SKM-1 treated with dmso at 0.1 percent for 144 hours (cell line): Measurements from ENCODE around the gene ADNP2.

Source experiments
- DNase-seq: peaks from one replicate; lab custom pipeline; 2025; ENCODE audit not compliant: unreplicated experiment; lab: John Stamatoyannopoulos, UW

ADNP2 gene

GRCh38 chr18:80106482-80107051 lies 2.5 kb upstream of the ADNP2 start:
- no peak for DNase-seq

DNA sequence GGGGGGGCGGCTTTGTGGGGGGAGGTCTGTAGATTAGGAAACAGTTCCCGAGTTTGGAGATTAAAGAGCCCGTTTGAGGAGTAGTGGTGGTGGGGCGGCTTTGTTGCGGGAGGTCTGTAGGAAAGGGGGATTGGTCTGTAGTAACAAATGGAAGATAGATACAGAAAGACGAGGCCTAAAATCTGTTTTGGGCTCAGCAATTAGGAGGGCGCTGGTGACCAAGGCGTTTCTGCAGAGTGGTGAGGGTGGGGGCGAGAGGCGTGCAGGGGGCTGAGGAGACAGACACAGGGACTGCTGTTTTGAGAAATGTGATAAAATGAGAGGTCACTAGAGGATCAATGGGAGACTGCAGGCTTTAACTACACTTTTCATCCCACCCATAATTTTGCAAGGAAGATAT lies 1.6 kb upstream of the ADNP2 start:
- DNase-seq, result no peak

- DNase-seq, result no peak
Measured at GRCh38 chr18:80108121-80108536, 933 bp upstream of the ADNP2 start.

DNA sequence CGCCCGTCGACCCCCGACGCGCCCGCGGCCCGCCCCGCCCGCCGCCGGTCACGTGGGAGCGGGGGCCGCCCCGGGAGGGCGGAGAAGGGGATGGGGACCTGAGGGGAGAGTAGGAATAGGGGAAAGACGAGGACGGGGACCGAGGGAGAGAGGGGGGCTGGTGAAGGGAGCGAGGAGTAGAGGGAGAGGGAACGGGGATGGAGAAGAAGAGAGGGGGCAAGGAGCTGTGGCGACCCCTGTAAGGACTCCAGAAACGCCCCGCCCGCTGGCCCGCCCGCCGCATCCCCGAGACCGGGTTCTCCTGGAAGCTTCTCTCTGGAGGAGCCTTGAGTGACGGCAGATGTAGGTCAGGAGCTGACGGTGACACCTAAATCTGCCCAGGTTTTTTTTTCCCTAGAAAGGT lies 615 bp downstream of the ADNP2 start:
- no peak for DNase-seq

GRCh38 chr18:80112624-80113248 lies 3.7 kb downstream of the ADNP2 start:
- DNase-seq, result no peak

DNA sequence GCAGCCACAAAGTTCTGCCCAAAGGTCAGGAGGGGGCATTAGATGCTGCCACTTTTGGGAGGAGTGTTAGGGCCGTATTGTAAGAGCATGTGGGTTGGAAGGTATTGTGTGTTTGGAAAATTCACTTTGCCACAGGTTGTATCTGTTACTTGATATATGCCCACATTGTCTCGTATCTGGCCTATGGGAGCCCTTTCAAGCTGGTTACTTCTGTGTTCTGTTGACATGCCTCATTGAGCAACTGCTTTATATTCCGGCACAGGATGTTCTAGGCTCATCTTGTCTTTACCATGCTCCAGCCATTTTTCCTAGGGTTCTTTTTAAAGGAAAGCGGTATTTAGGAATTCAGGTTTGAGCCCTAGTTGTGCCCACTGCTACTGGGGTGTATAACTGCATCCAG lies 6.0 kb downstream of the ADNP2 start:
- no peak for DNase-seq

- no peak for DNase-seq
Measured at GRCh38 chr18:80119111-80119510, 10.0 kb downstream of the ADNP2 start.

- DNase-seq, result no peak
Measured at GRCh38 chr18:80120932-80121331, 11.9 kb downstream of the ADNP2 start.

- DNase-seq, result no peak
Measured at GRCh38 chr18:80124131-80124530, 15.1 kb downstream of the ADNP2 start.

- no peak for DNase-seq
Measured at GRCh38 chr18:80126797-80127196, 17.7 kb downstream of the ADNP2 start.

DNA sequence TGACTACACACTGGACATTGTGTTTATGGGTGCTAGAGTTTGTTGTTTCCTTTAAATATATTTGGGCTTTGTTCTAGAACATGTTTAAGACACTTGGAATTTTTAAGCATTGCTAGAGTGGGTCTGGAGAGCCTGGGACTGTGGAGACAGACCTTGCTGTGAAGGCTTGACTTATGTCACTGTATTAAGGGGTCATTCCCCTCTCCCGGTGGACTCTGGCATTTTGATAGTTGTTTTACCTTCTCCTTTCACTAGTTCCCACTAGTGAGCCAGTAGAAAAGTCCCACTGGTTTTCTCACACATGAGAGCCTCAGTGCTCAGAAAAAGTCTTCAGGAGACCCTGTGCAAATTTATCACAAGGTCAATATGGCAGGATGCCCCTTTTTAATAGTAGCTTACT lies 18.6 kb downstream of the ADNP2 start:
- no peak for DNase-seq

DNA sequence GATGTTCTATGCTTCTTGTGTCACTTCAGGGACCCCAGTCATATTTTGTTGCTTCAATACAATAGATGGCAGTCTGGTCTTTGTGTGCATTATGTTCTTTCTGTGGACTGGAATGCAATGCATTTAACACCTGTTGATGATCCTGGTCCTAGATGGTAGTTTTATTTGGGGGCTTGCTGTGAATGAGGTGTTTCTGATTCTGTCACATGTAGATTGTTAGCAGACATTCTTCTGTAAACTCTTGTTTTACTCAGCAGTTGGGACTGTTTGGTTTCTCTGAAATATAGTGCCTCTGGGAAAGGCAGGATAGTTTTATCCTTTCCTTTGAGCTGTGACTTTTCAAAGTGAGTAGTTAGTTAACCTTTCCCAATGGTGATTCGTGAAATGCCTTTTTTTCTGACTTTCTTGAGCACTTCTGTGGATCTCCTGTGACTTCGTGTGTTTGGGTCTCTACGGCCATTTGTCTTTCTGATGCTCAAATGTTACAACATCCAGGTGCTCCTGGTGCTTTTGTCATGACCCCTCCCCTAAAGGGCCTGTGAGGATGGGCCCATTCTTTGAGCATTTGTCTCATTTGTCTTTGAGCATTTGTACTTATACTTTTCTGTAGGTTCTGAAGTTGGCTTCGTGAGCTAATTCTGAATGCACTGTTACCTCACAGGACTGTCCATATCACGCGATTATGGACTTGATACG lies 20.8 kb downstream of the ADNP2 start:
- no peak for DNase-seq

DNA sequence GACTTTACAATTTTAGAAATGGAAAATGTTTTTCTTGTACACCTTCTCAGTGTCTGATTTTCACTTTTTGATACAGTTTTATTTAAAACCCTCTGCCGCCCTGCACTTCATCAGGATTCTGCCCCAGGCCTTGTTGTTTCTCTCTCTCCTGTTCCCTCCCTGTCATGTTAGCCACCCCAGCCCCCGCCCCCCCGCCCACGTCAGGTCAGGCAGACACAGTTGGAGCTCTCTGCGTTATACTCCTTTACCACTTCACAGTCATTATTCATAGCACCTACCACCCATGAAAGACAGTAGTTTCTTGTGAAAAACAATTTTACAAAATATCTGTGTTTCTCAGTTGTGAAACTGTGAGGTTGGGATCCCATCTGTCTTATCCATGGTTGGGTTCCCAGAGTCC lies 21.5 kb downstream of the ADNP2 start:
- DNase-seq, result no peak

DNA sequence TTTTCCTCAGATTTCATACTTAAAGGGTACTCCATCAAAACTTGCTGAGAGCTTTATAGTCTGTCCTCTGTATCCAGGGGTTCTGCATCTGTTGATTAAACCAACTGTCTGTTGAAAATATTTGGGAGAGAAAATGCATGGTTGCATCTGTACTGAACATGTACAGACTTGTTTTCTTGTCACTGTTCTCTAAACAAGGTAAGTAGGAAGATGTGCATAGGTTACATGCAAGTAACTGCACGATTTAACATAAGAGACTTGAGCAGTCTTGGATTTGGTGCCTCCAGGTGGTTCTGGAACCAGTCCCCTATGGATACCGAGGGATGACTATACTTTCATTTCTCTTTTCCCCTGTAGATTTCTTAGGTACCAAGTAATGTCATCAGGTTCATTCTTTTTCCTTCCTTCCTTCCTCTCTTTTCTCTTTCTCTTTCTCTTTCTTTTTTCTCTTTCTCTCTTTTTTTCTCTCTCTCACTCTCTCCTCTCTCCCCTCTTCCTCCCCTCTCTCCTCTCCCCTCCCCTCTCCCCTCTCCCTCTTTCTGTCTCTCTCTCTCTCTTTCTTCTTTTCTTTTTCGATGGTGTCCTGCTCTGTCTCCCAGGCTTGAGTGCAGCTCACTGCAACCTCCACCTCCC lies 23.2 kb downstream of the ADNP2 start:
- no peak for DNase-seq

GRCh38 chr18:80133124-80133523 lies 24.1 kb downstream of the ADNP2 start:
- DNase-seq, result no peak

DNA sequence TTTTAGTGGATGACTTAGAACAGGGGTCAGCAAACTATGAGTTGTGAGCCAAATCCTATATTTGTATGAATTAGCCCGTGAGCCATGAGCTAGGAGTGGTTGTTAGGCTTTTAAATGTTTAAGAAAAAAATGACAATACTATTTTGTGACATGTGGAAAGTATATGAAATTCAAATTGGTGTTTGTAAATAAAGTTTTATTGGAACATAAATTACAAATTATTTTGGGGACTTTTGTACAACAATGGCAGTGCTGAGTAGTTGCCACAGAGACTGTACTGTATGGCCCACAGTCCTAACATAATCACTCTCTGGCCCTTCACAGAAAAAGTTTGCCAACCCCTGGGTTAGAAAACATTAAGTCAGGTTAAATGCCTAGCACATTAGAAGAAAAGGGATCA lies 26.1 kb downstream of the ADNP2 start:
- no peak for DNase-seq

DNA sequence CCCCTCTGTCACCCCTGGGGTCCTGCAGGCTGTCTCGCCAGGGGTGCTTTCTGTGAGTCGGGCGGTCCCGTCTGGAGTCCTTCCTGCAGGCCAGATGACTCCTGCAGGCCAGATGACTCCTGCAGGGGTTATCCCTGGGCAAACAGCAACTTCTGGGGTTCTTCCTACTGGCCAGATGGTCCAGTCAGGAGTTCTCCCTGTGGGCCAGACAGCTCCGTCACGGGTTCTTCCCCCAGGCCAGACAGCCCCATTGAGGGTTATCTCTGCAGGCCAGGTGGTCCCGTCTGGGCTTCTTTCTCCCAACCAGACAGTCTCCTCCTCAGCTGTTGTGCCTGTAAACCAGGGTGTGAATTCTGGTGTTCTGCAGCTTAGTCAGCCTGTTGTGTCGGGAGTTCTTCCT lies 27.6 kb downstream of the ADNP2 start:
- DNase-seq, result no peak

DNA sequence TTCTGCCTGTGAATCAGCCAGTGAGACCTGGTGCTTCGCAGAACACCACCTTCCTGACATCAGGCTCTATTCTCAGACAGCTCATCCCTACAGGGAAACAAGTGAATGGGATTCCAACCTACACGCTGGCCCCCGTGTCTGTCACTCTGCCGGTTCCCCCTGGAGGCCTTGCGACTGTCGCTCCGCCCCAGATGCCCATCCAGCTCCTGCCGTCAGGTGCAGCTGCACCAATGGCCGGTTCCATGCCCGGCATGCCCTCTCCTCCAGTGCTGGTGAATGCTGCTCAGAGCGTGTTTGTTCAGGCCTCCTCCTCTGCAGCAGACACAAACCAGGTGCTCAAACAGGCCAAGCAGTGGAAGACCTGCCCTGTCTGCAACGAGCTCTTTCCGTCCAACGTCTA lies 28.1 kb downstream of the ADNP2 start:
- DNase-seq, result no peak

DNA sequence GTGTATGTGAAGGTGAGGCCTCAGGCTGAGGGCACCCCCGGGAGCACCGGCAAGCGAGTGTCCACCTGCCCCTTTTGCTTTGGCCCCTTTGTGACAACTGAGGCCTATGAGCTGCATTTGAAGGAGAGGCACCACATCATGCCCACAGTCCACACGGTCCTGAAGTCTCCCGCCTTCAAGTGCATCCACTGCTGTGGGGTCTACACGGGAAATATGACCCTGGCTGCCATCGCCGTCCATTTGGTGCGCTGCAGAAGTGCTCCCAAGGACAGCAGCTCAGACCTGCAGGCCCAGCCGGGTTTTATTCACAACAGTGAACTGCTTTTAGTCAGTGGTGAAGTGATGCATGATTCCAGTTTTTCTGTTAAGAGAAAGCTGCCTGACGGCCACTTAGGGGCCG lies 28.9 kb downstream of the ADNP2 start:
- DNase-seq, result no peak

DNA sequence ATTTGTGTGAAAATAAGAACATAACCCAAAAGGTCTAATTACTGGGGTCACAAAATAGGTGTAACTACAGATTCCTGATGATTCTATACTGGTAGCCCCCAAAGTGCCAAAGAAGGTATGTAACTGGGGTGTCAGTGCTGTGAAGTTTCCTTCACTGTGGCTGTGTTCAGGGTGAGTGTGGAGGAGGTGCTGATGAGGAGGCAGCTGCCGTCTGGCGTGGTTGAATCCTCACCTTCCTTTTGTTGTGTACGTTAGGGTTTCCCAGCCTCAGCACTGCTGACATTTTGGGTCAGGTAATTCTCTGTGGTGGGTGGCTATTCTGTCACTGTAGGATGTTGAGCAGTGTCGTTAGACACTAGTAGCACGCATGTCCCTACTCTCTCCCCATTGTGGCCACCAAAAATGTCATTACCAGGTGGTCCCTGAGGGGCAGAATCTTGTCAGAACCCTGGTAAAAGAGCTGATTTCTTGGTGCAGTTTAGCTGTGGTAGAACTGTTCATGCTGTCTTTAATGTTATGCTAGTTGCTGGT lies 31.5 kb downstream of the ADNP2 start:
- no peak for DNase-seq

GRCh38 chr18:80143881-80144280 lies 34.8 kb downstream of the ADNP2 start:
- DNase-seq, result no peak

GRCh38 chr18:80145196-80145804 lies 36.2 kb downstream of the ADNP2 start:
- DNase-seq, result no peak
